ENCODE measurements around the gene CIROP.

DNA sequence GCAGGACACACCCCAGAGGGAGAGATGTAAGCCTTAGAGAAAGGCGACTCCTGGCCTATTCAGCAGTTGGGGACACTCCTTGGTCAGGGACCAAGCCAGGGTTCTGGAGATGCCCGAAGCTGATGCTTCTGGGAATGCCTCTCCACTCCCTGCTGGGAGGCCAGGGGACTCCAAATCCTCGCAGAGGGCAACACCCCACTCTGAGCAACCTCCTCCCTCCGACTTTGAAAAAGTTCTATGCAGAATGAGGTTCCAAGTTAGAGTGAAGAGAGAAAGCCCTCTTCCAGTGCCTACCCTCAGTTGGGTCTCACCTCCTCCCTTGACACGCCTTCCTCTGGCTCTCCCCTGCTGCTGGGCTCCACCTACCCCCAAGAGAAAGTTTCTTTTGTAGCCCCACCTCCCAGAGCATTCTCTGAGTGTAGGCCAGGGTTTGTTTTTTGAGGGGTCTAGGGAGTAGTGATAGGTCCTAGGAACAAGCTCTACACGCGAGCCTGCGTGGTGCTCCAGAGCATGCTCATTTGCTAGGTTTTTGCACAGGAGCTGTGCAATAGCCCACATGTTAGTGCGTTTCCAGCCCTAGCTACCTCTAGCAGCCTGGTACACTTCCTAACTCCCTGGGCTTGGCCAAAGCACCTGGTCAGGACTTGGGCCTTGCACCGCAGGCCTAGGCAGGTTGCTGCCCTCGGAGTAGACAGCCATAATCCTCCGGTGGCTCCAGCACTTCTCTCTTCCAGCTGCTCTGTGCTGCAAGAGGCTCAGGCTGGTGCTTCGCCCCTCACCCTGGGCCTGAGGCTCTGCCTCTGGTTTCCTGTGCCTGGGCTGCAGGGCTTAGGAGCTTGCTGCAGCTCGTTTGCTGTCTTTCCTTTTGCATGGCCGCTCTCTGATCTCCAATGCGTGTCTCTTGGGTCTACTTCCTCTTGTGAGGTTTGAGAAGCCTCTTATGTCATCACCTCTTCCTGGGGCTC is 14.9 kb upstream of the CIROP start:
- no peak for TF ChIP-seq NR3C1 (CRISPR knock-in tag; conservative IDR thresholded peaks at IDR 0.05; ENCODE audit: low read depth)
- TF ChIP-seq, protein P1, sequence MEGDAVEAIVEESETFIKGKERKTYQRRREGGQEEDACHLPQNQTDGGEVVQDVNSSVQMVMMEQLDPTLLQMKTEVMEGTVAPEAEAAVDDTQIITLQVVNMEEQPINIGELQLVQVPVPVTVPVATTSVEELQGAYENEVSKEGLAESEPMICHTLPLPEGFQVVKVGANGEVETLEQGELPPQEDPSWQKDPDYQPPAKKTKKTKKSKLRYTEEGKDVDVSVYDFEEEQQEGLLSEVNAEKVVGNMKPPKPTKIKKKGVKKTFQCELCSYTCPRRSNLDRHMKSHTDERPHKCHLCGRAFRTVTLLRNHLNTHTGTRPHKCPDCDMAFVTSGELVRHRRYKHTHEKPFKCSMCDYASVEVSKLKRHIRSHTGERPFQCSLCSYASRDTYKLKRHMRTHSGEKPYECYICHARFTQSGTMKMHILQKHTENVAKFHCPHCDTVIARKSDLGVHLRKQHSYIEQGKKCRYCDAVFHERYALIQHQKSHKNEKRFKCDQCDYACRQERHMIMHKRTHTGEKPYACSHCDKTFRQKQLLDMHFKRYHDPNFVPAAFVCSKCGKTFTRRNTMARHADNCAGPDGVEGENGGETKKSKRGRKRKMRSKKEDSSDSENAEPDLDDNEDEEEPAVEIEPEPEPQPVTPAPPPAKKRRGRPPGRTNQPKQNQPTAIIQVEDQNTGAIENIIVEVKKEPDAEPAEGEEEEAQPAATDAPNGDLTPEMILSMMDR (IDR thresholded peaks at IDR 0.05) = no peak
- TF ChIP-seq RELA (CRISPR knock-in tag; IDR thresholded peaks at IDR 0.05; ENCODE audit: borderline replicate concordance) = no peak
- TF ChIP-seq, protein P2, sequence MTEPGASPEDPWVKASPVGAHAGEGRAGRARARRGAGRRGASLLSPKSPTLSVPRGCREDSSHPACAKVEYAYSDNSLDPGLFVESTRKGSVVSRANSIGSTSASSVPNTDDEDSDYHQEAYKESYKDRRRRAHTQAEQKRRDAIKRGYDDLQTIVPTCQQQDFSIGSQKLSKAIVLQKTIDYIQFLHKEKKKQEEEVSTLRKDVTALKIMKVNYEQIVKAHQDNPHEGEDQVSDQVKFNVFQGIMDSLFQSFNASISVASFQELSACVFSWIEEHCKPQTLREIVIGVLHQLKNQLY (CRISPR knock-in tag; IDR thresholded peaks at IDR 0.05) = no peak
- TF ChIP-seq, protein P3, sequence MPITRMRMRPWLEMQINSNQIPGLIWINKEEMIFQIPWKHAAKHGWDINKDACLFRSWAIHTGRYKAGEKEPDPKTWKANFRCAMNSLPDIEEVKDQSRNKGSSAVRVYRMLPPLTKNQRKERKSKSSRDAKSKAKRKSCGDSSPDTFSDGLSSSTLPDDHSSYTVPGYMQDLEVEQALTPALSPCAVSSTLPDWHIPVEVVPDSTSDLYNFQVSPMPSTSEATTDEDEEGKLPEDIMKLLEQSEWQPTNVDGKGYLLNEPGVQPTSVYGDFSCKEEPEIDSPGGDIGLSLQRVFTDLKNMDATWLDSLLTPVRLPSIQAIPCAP (CRISPR knock-in tag; IDR thresholded peaks at IDR 0.05) = no peak
- TF ChIP-seq SMAD3 (CRISPR knock-in tag; IDR thresholded peaks at IDR 0.05; ENCODE audit: borderline replicate concordance) = no peak
- no peak for TF ChIP-seq ELF4 (CRISPR knock-in tag; IDR thresholded peaks at IDR 0.05; ENCODE audit: low read depth)
- TF ChIP-seq ZNF423 (CRISPR knock-in tag; IDR thresholded peaks at IDR 0.05) = no peak
- TF ChIP-seq, protein P4, sequence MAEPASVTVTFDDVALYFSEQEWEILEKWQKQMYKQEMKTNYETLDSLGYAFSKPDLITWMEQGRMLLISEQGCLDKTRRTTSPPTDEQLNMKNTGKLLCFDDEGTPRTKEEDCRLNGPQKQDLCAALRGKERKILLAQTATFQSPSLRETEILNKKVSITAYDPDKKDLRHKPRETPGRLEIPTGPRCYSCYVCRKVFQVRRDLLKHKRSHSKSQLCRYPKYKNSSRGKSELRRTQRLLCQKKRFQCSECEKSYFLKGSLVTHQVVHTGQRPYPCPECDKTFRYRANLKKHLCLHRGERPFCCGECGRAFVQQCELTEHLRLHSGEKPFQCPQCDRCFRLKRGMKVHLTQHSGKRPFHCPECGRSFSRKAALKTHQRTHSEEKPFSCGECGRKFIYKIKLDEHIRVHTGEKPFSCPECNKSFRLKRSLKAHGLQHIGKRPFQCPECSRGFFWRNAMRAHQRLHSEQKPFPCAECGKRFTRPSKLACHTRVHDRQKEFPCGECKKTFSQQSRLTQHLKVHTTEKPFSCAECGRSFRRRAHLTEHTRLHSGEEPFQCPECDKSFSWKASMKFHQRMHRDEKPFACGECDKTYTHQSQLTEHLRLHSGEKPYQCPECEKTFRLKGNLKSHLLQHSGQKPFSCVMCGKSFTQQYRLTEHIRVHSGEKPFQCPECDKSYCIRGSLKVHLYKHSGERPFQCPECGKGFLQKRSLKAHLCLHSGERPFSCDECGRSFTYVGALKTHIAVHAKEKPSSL (CRISPR knock-in tag; conservative IDR thresholded peaks at IDR 0.05) = no peak
- TF ChIP-seq, protein P5, sequence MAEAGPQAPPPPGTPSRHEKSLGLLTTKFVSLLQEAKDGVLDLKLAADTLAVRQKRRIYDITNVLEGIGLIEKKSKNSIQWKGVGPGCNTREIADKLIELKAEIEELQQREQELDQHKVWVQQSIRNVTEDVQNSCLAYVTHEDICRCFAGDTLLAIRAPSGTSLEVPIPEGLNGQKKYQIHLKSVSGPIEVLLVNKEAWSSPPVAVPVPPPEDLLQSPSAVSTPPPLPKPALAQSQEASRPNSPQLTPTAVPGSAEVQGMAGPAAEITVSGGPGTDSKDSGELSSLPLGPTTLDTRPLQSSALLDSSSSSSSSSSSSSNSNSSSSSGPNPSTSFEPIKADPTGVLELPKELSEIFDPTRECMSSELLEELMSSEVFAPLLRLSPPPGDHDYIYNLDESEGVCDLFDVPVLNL (CRISPR knock-in tag; IDR thresholded peaks at IDR 0.05; ENCODE audit: borderline replicate concordance, low read depth) = no peak
- TF ChIP-seq, protein P6, sequence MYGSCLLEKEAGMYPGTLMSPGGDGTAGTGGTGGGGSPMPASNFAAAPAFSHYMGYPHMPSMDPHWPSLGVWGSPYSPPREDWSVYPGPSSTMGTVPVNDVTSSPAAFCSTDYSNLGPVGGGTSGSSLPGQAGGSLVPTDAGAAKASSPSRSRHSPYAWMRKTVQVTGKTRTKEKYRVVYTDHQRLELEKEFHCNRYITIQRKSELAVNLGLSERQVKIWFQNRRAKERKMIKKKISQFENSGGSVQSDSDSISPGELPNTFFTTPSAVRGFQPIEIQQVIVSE (CRISPR knock-in tag; IDR thresholded peaks at IDR 0.05; ENCODE audit: borderline replicate concordance) = no peak
- no peak for TF ChIP-seq SOX15 (CRISPR knock-in tag; IDR thresholded peaks at IDR 0.05)
- no peak for TF ChIP-seq SP1 (CRISPR knock-in tag; conservative IDR thresholded peaks at IDR 0.05)

All from WTC11 (cell line).